ENCODE measurements around the gene FEM1A. TPM values are rescaled to one million over a fixed set of nuclear protein-coding genes. Genes with fewer than 3 reads are reported as not detected.
A peak's percentile ranks its signal among the peaks of the same experiment; 100 is the strongest.
"Not testable (repeated sequence)": the region's sequence is repeated elsewhere in the genome, so short reads cannot be mapped to it uniquely, and the experiment has no call there.

FEM1A gene, protein sequence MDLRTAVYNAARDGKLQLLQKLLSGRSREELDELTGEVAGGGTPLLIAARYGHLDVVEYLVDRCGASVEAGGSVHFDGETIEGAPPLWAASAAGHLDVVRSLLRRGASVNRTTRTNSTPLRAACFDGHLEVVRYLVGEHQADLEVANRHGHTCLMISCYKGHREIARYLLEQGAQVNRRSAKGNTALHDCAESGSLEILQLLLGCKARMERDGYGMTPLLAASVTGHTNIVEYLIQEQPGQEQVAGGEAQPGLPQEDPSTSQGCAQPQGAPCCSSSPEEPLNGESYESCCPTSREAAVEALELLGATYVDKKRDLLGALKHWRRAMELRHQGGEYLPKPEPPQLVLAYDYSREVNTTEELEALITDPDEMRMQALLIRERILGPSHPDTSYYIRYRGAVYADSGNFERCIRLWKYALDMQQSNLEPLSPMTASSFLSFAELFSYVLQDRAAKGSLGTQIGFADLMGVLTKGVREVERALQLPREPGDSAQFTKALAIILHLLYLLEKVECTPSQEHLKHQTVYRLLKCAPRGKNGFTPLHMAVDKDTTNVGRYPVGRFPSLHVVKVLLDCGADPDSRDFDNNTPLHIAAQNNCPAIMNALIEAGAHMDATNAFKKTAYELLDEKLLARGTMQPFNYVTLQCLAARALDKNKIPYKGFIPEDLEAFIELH
- 0.17 TPM for polyA plus RNA-seq (2012; ENCODE audit: missing spikeins)

DNA sequence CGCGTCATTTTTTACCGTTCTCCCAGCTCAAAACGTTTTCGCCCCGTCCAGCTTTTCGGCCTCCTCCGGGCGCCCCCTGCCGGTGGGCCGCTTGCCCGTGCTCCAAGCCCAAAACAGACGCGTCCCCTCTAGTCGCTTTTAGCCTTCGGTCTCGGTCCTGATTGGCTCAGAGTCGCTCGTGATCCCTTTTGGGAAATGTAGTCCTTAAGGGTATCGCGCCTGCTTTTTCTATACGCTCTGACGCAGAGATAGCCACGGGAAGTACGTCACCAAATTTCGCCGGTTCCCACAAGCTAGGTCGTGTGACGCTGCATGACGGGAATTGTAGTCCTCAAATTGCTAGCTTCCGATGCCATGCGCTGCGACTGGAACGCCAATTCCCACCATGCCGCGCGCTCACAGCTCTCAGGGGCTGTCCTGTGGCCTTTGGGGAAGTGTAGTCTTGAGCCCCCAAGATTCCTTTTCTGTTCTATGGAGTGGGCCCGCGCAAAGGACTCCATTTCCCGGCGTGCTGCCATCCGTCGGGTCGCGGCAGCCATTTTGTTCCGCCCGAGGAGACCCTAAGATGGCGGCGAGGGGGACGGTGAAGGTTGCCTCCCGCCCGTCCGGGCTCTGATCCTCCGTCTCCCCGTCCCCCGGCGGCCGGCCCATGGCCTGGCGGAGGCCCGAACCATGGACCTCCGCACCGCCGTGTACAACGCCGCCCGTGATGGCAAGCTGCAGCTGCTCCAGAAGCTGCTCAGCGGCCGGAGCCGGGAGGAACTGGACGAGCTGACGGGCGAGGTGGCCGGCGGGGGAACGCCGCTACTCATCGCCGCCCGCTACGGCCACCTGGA, at the start of gene FEM1A:
Gene FEM1A, plus strand, starts transcription at position 552 of the 836 bp plus-strand sequence. Its CDS starts 121 bp downstream, at position 673.
- 0 out of 2 replicates have a peak, but pooled peaks have one; percentile 43 for TF ChIP-seq POLR2AphosphoS5 (IDR thresholded peaks at IDR 0.05; ENCODE audit: low read depth, low read length)
- TF ChIP-seq TAF1 (IDR thresholded peaks at IDR 0.05; ENCODE audit: borderline replicate concordance, low read depth, low read length), result peak; percentile 76
- peak; percentile 79 for TF ChIP-seq POLR2A (IDR thresholded peaks at IDR 0.05; ENCODE audit: low read depth, low read length)
- DNase-seq (ENCODE audit: insufficient read length), result peak; percentile 93
- FAIRE-seq, result peak; percentile 98

- TF ChIP-seq POLR2A (IDR thresholded peaks at IDR 0.05; ENCODE audit: low read depth, low read length) (no peak), TAF1 (IDR thresholded peaks at IDR 0.05; ENCODE audit: borderline replicate concordance, low read depth, low read length) (no peak)
- FAIRE-seq (no peak), DNase-seq (ENCODE audit: insufficient read length) (no peak)
These were observed 48.5 kb upstream of the FEM1A start for GRCh38 chr19:4742723-4743646.

- DNase-seq (ENCODE audit: insufficient read length), result no peak
These were observed 46.9 kb upstream of the FEM1A start for GRCh38 chr19:4744451-4745174.

DNA sequence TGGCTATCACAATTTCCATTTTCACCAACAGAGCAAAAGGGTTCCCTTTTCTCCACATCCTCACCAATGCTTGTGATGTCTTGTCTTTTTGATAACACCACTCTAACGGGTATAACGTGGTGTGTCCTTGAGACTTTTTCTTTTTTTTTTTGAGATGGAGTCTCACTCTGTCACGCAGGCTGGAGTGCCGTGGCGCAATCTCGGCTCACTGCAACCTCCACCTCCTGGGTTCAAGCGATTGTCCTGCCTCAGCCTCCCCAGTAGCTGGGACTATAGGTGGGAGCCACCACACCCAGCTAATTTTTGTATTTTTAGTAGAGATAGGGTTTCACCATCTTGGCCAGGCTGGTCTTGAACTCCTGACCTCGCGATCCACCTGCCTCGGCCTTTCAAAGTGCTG, 46.4 kb upstream of the FEM1A start:
- not testable (repeated sequence) for DNase-seq (ENCODE audit: insufficient read length); FAIRE-seq

More at GRCh38 chr19:4744451-4745174, 46.9 kb upstream of the FEM1A start:
- TF ChIP-seq POLR2AphosphoS5 (IDR thresholded peaks at IDR 0.05; ENCODE audit: low read depth, low read length) (no peak), TAF1 (IDR thresholded peaks at IDR 0.05; ENCODE audit: borderline replicate concordance, low read depth, low read length) (no peak), POLR2A (IDR thresholded peaks at IDR 0.05; ENCODE audit: low read depth, low read length) (no peak)
- FAIRE-seq, result no peak

DNA sequence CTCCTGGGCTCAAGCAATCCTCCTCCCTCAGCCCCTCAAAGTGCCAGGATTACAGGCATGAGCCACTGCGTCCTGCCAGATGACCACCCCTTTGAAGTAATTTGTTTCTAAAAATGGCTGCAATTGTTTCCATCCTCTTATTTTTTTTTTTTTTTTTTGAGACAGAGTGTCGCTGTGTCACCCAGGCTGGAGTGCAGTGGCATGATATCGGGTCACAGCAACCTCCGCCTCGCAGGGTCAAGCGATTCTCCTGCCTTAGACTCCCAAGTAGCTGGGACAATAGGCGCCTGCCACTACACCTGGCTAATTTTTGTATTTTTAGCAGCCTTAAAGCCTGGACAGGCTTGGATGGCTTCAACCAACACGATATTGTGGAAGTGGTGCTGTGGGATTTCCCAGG, 45.5 kb upstream of the FEM1A start:
- FAIRE-seq (no peak), DNase-seq (ENCODE audit: insufficient read length) (no peak)

GRCh38 chr19:4748185-4748584, 43.3 kb upstream of the FEM1A start:
- FAIRE-seq (no peak), DNase-seq (ENCODE audit: insufficient read length) (no peak)
- TF ChIP-seq TAF1 (IDR thresholded peaks at IDR 0.05; ENCODE audit: borderline replicate concordance, low read depth, low read length) (no peak), POLR2A (IDR thresholded peaks at IDR 0.05; ENCODE audit: low read depth, low read length) (no peak), POLR2AphosphoS5 (IDR thresholded peaks at IDR 0.05; ENCODE audit: low read depth, low read length) (no peak)

More for the DNA sequence above, 45.5 kb upstream of the FEM1A start:
- TF ChIP-seq POLR2A (IDR thresholded peaks at IDR 0.05; ENCODE audit: low read depth, low read length) (no peak), POLR2AphosphoS5 (IDR thresholded peaks at IDR 0.05; ENCODE audit: low read depth, low read length) (no peak), TAF1 (IDR thresholded peaks at IDR 0.05; ENCODE audit: borderline replicate concordance, low read depth, low read length) (no peak)

GRCh38 chr19:4748589-4748988, 42.9 kb upstream of the FEM1A start:
- TF ChIP-seq TAF1 (IDR thresholded peaks at IDR 0.05; ENCODE audit: borderline replicate concordance, low read depth, low read length) (no peak), POLR2AphosphoS5 (IDR thresholded peaks at IDR 0.05; ENCODE audit: low read depth, low read length) (no peak), POLR2A (IDR thresholded peaks at IDR 0.05; ENCODE audit: low read depth, low read length) (no peak)
- DNase-seq (ENCODE audit: insufficient read length) (no peak), FAIRE-seq (no peak)

- no peak for DNase-seq (ENCODE audit: insufficient read length)
- TF ChIP-seq POLR2AphosphoS5 (IDR thresholded peaks at IDR 0.05; ENCODE audit: low read depth, low read length) (no peak), TAF1 (IDR thresholded peaks at IDR 0.05; ENCODE audit: borderline replicate concordance, low read depth, low read length) (no peak), POLR2A (IDR thresholded peaks at IDR 0.05; ENCODE audit: low read depth, low read length) (no peak)
- no peak for FAIRE-seq
These were observed 41.5 kb upstream of the FEM1A start for GRCh38 chr19:4749870-4750590.

DNA sequence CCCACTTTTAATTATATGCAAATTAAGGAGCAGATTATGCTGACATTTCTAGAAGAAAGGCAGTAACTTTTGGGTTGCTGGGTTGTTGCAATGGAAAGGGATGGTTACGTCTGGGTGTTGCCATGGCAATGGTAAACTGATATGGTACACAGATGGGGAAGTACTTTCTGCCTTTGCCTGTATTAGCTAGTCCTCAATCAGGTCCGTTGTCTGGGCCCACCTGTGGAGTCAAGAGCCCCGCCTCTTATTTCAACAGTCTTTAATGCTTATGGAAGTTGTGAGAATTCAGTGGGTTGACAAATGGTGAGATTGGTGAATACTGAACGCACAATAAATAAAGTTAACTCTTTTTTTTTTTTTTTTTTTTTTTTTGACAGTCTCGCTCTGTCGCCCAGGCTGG, 37.3 kb upstream of the FEM1A start:
- FAIRE-seq (no peak), DNase-seq (ENCODE audit: insufficient read length) (no peak)

More for the DNA sequence above, 37.3 kb upstream of the FEM1A start:
- TF ChIP-seq TAF1 (IDR thresholded peaks at IDR 0.05; ENCODE audit: borderline replicate concordance, low read depth, low read length), result no peak
- no peak for TF ChIP-seq POLR2A (IDR thresholded peaks at IDR 0.05; ENCODE audit: low read depth, low read length)
- TF ChIP-seq POLR2AphosphoS5 (IDR thresholded peaks at IDR 0.05; ENCODE audit: low read depth, low read length), result no peak
